ENCODE results near the gene ZCCHC2.

Gene ZCCHC2

GRCh38 chr18:62512532-62512931 lies 10.3 kb upstream of the ZCCHC2 start:
- DNase-seq, result no peak

GRCh38 chr18:62512996-62513395 lies 9.8 kb upstream of the ZCCHC2 start:
- no peak for DNase-seq

- DNase-seq, result no peak
These were observed 8.3 kb upstream of the ZCCHC2 start for GRCh38 chr18:62514570-62514969.

GRCh38 chr18:62516242-62516641 lies 6.6 kb upstream of the ZCCHC2 start:
- no peak for DNase-seq

- DNase-seq, result no peak
These were observed 4.1 kb upstream of the ZCCHC2 start for GRCh38 chr18:62518460-62519375.

GRCh38 chr18:62519684-62520083 lies 3.1 kb upstream of the ZCCHC2 start:
- no peak for DNase-seq

GRCh38 chr18:62521082-62521481 lies 1.7 kb upstream of the ZCCHC2 start:
- DNase-seq, result no peak

GRCh38 chr18:62521593-62521992 lies 1.2 kb upstream of the ZCCHC2 start:
- DNase-seq, result no peak

GRCh38 chr18:62522178-62522503 lies 684 bp upstream of the ZCCHC2 start:
- DNase-seq, result no peak

- no peak for DNase-seq
These were observed 397 bp downstream of the ZCCHC2 start for GRCh38 chr18:62523255-62523588.

GRCh38 chr18:62523631-62524439 lies 1.0 kb downstream of the ZCCHC2 start:
- peak; percentile 36 to 46 for DNase-seq

GRCh38 chr18:62524440-62525200 lies 1.8 kb downstream of the ZCCHC2 start:
- DNase-seq, result peak; percentile 50 to 52

- no peak for DNase-seq
These were observed 2.8 kb downstream of the ZCCHC2 start for GRCh38 chr18:62525608-62526007.

- peak; percentile 55 to 67 for DNase-seq
These were observed 3.5 kb downstream of the ZCCHC2 start for GRCh38 chr18:62526098-62527025.

- DNase-seq, result no peak
These were observed 6.8 kb downstream of the ZCCHC2 start for GRCh38 chr18:62529597-62529996.

GRCh38 chr18:62531078-62531477 lies 8.3 kb downstream of the ZCCHC2 start:
- DNase-seq, result no peak

GRCh38 chr18:62531931-62532330 lies 9.1 kb downstream of the ZCCHC2 start:
- no peak for DNase-seq

- DNase-seq, result no peak
These were observed 13.2 kb downstream of the ZCCHC2 start for GRCh38 chr18:62536005-62536404.

- DNase-seq, result no peak
These were observed 14.4 kb downstream of the ZCCHC2 start for GRCh38 chr18:62537042-62537894.

GRCh38 chr18:62537946-62538345 lies 15.1 kb downstream of the ZCCHC2 start:
- DNase-seq, result no peak

- no peak for DNase-seq
These were observed 16.1 kb downstream of the ZCCHC2 start for GRCh38 chr18:62538881-62539280.
